Gastrocnemius medialis (tissue), 4 donors: Measurements from ENCODE around the gene HNRNPR. TPM values are rescaled to one million over a fixed set of nuclear protein-coding genes. Genes with fewer than 3 reads are reported as not detected.

Experiments used
- ATAC-seq, 2 donors: fragments of 150-250 bp; one replicate each; pipeline ENCODE4 v1.9.1; 2016
- DNase-seq, 2 donors: peaks; one replicate each; pipeline ENCODE4 v3.0.0-alpha.2; 2019
- H3K27ac ChIP-seq, 4 donors: fragments of 200-600 bp; sonication (generic); 1 replicate in 1 of 4; 2 replicates in 3 of 4; pipeline ENCODE4 v1.5.1; 2016 to 2018; ENCODE audit warnings: mild to moderate bottlenecking in 2 of 4, moderate library complexity in 1 of 4
- H3K27me3 ChIP-seq, 3 donors: fragments of 200-600 bp; sonication (generic) in 2 of 3; 1 replicate in 1 of 3; 2 replicates in 2 of 3; pipeline versions ENCODE4 v1.5.1 to v1.6.0; 2016 to 2019; ENCODE audit warnings: mild to moderate bottlenecking in 1 of 3, moderate library complexity in 1 of 3
- H3K36me3 ChIP-seq, 2 donors: fragments of 200-600 bp; sonication (generic) in 1 of 2; one replicate each; pipeline ENCODE4 v1.5.1; 2017 to 2018
- H3K4me1 ChIP-seq, 2 donors: fragments of 200-600 bp; sonication (generic) in 1 of 2; one replicate each; pipeline ENCODE4 v1.5.1; 2016 to 2017; ENCODE audit warnings: mild to moderate bottlenecking in 2 of 2
- H3K4me3 ChIP-seq, 4 donors: fragments of 200-600 bp; sonication (generic) in 3 of 4; 1 replicate in 1 of 4; 2 replicates in 3 of 4; pipeline ENCODE4 v1.5.1; 2016 to 2019; ENCODE audit warnings: mild to moderate bottlenecking in 2 of 4
- H3K9me3 ChIP-seq, 3 donors: fragments of 200-600 bp; sonication (generic) in 2 of 3; 1 replicate in 1 of 3; 2 replicates in 2 of 3; pipeline ENCODE4 v1.5.1; 2016 to 2019
- CTCF ChIP-seq, 5 experiments: fragments of 450-650 bp in 3 of 5; fragments of 200-600 bp in 2 of 5; sonication (generic) in 2 of 5; IDR thresholded peaks in 4 of 5; conservative IDR thresholded peaks in 1 of 5; 1 replicate in 4 of 5; 2 replicates in 1 of 5; pipeline ENCODE4 v1.5.1; 2016 to 2019; ENCODE audit warnings: antibody characterized with exemption in 5 of 5, mild to moderate bottlenecking in 3 of 5, moderate library complexity in 3 of 5
- POLR2A ChIP-seq, 2 donors: fragments of 450-650 bp; IDR thresholded peaks; one replicate each; pipeline ENCODE4 v1.6.1; 2017; ENCODE audit warnings: antibody characterized with exemption in 2 of 2, mild to moderate bottlenecking in 2 of 2, moderate library complexity in 2 of 2
- in situ Hi-C, 4 donors: fragments of 200-750 bp; cut with MboI; loops; one replicate each; pipeline versions ENCODE4 v1.15.0 to v1.8.0; 2017; ENCODE audit warnings: low sequenced_read_pairs in 4 of 4
- intact Hi-C: fragments of 100-400 bp; cut with DNase I; formaldehyde crosslinking; loops from one replicate; pipeline ENCODE4 v1.15.1; 2023; ENCODE audit warnings: low total_unique reads
- total RNA-seq, 4 donors: library from RNA; depleted of rRNA; stranded (reverse); fragments of >200 nt; gene quantifications; one replicate each; pipeline versions ENCODE4 v1.1.0 to v1.2.3, GENCODE V29; 2016

The HNRNPR gene
- total RNA-seq, 4 donors from 2014 or later, result 36.5 to 56.3 (median 44.5) TPM

GRCh38 chr1:23368562-23369334, 24.7 kb upstream of the HNRNPR start:
- TF ChIP-seq POLR2A (IDR thresholded peaks at IDR 0.05) (peak; percentile 92 to 96), CTCF (IDR thresholded peaks at IDR 0.05 in 4 of 5, conservative IDR thresholded peaks at IDR 0.05 in 1 of 5) (peak in 3 of 5 experiments; percentile 21 to 45 (median 25))
- in situ Hi-C loops (no loop called here), intact Hi-C loops (loop anchor here (1.0 to 2.0 kb wide), 3 partner anchors 24 to 116 kb away; partner anchors contain the start of genes ASAP3 and HNRNPR)
- H3K4me3 ChIP-seq, result peak overlapping the region; percentile 82 to 99 (median 92)
- H3K9me3 ChIP-seq, result peaks cover 0 to 7% (median 0%) of the 10 kb centered on the region in 3 donors
- no peaks in the 10 kb centered on the region for H3K27me3 ChIP-seq
- ATAC-seq (peak; percentile 76 to 77), DNase-seq (peak; percentile 79 to 89)
- H3K36me3 ChIP-seq, result peaks cover 1 to 31% of the 10 kb centered on the region in 2 donors
- peak overlapping the region; percentile 99 to 100 (median 100) for H3K27ac ChIP-seq
- H3K4me1 ChIP-seq, result peaks cover 47 to 51% of the 10 kb centered on the region in 2 donors

GRCh38 chr1:23367791-23368561, 23.9 kb upstream of the HNRNPR start:
- ATAC-seq (peak; percentile 84), DNase-seq (peak; percentile 99)
- Histone ChIP-seq H3K36me3 (peaks cover 8 to 39% of the 10 kb centered on the region in 2 donors), H3K27me3 (no peaks in the 10 kb centered on the region), H3K4me1 (peaks cover 44 to 47% of the 10 kb centered on the region in 2 donors), H3K27ac (peak overlapping the region; percentile 99 to 100 (median 100)), H3K9me3 (peaks cover 2 to 15% (median 3%) of the 10 kb centered on the region in 3 donors), H3K4me3 (peak overlapping the region; percentile 82 to 99 (median 92))
- intact Hi-C loops (loop anchor here (1.0 to 2.0 kb wide), 3 partner anchors 24 to 117 kb away; partner anchors contain the start of genes ASAP3 and HNRNPR), in situ Hi-C loops (no loop called here)
- TF ChIP-seq CTCF (IDR thresholded peaks at IDR 0.05 in 4 of 5, conservative IDR thresholded peaks at IDR 0.05 in 1 of 5), result no peak
- peak; percentile 81 to 82 for TF ChIP-seq POLR2A (IDR thresholded peaks at IDR 0.05)

- in situ Hi-C loops, result no loop called here
- intact Hi-C loops, result no loop called here
Observed at GRCh38 chr1:23367451-23367790, 23.3 kb upstream of the HNRNPR start.

GRCh38 chr1:23366598-23366997, 22.5 kb upstream of the HNRNPR start:
- intact Hi-C loops, result no loop called here
- ATAC-seq (no peak), DNase-seq (no peak)
- H3K4me1 ChIP-seq, result peaks cover 32 to 34% of the 10 kb centered on the region in 2 donors
- no peak overlapping the region for H3K4me3 ChIP-seq
- TF ChIP-seq POLR2A (IDR thresholded peaks at IDR 0.05), result no peak
- no peak for TF ChIP-seq CTCF (IDR thresholded peaks at IDR 0.05 in 4 of 5, conservative IDR thresholded peaks at IDR 0.05 in 1 of 5)
- H3K9me3 ChIP-seq, result peaks cover 11 to 29% (median 16%) of the 10 kb centered on the region in 3 donors
- in situ Hi-C loops, result no loop called here
- H3K27me3 ChIP-seq, result peaks cover 0 to 5% (median 0%) of the 10 kb centered on the region in 3 donors
- H3K27ac ChIP-seq, result peak overlapping the region in 2 of 4 donors; percentile 31 to 100
- peaks cover 19 to 52% of the 10 kb centered on the region in 2 donors for H3K36me3 ChIP-seq

More at GRCh38 chr1:23367451-23367790, 23.3 kb upstream of the HNRNPR start:
- ATAC-seq (no peak), DNase-seq (no peak)
- Histone ChIP-seq H3K9me3 (peaks cover 7 to 20% (median 7%) of the 10 kb centered on the region in 3 donors), H3K27ac (peak overlapping the region; percentile 99 to 100 (median 100)), H3K4me3 (peak overlapping the region; percentile 82 to 99 (median 92)), H3K4me1 (peaks cover 40 to 42% of the 10 kb centered on the region in 2 donors), H3K36me3 (peaks cover 12 to 44% of the 10 kb centered on the region in 2 donors), H3K27me3 (peaks cover 0 to 2% (median 0%) of the 10 kb centered on the region in 3 donors)
- no peak for TF ChIP-seq POLR2A (IDR thresholded peaks at IDR 0.05)
- no peak for TF ChIP-seq CTCF (IDR thresholded peaks at IDR 0.05 in 4 of 5, conservative IDR thresholded peaks at IDR 0.05 in 1 of 5)
